Medulla oblongata (tissue), 1 donor: ENCODE measurements around the gene NBPF6.
"Not testable (repeated sequence)": the region's sequence is repeated elsewhere in the genome, so short reads cannot be mapped to it uniquely, and the experiment has no call there.

Experiments used
- DNase-seq: peaks from one replicate; pipeline ENCODE4 v3.0.0-alpha.2; 2015; ENCODE audit errors: extremely low spot score

NBPF6 gene, protein sequence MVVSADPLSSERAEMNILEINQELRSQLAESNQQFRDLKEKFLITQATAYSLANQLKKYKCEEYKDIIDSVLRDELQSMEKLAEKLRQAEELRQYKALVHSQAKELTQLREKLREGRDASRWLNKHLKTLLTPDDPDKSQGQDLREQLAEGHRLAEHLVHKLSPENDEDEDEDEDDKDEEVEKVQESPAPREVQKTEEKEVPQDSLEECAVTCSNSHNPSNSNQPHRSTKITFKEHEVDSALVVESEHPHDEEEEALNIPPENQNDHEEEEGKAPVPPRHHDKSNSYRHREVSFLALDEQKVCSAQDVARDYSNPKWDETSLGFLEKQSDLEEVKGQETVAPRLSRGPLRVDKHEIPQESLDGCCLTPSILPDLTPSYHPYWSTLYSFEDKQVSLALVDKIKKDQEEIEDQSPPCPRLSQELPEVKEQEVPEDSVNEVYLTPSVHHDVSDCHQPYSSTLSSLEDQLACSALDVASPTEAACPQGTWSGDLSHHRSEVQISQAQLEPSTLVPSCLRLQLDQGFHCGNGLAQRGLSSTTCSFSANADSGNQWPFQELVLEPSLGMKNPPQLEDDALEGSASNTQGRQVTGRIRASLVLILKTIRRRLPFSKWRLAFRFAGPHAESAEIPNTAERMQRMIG

DNA sequence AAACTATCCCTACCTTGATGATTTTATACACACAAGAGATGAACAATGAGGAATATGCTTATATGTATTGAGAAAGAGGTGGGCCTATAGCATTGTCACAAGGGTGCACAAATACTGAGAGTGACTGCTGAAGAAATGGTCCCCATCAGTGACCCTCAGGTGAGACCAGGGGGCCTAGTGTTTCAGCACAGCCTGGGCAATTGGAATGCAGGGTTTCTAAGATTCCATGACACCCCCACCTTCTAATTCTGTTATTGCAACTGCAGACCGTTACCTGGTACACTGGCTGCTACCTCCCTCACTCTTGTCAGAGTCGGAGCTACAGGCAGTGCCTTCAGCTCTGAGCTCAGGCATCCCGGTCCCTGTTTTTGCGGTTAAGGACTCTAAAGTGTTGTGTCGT lies at the start of gene NBPF6:
NBPF6 (plus strand) TSS at position 301 of the 400 bp plus-strand sequence. CDS start 259 bp downstream, outside the sequence.
- not testable (repeated sequence) for DNase-seq

DNA sequence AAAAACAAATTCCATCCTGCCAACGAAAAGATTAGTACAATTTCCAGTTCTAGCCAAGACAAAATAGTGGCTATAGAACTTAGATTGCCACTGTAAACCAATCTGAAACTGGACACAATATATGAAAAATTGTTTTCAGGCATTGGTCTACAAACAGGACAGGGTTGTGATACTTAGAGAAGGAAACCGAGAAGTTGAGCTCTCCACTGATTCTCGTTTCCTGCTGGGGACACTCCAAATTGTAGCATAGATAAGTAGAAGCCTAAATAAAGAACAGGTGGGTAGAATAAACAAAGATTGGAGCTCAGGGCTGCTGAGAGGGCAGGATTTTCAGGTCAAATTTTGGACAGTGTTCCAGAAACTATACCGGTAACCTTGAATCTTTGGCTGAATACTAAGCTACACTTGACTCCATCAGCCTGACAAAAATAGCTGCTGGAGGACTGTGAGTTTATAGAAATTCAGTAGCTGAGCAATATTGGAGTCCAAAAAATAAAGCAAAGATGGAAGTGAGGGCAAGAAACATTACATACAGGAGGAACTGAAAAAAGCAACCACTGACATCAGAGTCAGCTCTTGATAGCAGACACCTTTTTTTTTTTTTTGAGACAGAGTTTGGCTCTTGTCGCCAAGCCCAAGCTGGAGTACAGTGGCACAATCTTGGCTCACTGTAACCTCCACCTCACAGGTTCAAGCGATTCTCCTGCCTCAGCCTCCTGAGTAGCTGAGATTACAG lies 38.9 kb upstream of the NBPF6 start:
- not testable (repeated sequence) for DNase-seq

DNA sequence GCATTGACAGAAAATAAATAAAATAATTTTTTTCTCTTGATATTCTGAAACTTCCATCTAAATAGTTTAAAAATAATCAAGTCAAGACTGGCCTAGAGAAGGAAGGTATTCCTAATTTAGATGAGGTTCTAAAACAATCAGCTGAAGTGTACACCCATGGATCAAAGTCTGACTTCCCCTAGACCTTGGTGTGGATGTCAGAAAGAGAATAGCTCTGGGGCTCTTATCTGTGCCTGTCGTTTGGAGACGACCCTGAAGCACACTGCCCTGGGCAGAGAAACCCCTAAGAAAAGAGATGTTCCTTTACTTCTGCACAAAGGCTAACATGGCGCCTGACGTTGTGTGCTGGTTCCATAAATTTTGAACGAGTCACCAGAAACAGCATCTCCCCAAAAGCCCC lies 30.0 kb upstream of the NBPF6 start:
- DNase-seq: not testable (repeated sequence)

DNA sequence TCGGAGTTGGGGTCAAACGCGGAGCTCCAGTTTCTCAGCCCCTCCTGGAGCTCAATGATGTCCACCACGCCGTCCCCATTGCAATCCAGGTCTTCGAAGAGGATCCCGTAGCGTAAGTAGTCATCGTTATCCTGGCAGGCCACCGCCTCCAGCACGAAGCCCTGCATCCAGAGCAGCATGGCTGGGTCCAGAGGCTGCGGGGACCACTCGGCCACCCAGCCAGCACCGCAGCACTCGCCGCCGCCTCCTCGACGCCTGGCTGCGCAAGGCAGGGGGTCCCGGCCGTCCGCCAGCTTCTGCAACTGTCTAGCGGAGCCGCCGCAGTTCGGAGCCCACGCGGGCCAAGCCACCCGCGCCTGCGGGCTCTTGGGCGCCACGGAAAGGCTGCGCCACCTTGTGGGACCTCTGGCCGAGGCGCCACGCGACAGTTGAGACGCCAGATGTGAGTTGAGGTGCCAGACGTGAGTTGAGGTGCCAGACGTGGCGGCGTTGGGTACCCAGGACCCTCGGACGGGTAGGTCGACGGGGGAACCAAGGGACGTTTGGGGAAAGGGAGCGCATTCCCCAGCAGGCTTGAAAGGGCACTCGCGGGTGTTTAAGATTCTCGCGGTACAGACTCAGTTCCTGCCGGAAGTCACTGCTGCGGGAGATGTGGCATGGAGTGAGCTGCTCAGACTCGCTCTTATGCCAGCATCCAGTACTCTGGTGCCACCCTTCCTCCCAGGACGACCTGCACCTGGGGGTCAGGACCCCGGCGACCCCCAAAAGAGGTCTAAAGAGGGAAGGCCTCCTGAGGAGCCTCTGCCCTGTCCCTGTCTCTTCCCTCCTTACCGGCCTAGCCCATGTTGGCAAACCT lies 28.9 kb upstream of the NBPF6 start:
- not testable (repeated sequence) for DNase-seq

DNA sequence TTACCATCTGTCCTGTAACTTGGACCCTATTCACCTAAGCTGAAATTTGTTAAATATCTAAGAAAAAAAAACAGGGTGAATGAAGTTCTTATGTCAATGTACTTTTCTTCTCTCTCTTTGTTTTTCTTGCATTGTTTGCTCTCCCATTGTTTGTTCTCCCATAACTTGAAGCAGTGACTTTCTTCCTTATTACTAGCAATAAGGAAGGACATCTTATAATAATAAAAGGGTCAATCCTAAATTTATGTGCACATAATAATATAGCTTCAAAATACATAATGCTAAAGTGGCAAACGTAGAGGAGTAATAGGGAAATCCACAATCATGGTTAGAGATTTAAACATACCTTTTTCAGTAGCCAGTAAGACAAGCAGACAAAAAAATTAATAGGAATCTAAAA lies 23.3 kb upstream of the NBPF6 start:
- not testable (repeated sequence) for DNase-seq

DNA sequence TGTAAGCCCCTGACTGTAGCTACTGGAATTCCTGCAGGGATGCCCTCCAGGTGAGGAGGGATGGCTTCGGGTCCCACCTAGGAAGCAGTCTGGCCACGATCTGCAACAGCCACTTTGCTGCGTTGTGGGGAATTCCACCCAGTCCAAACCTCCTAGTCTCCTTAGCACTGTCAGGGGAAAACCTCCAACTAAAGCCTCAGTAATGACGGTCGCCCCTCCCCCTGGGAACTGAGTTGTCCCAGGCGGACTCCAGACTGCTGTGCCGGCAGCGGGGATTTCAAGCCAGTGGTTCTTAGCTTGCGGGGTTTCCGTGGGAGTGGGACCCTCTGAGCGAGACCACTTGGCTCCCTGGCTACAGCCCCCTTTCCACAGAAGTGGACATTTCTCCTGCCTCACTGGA lies 18.1 kb upstream of the NBPF6 start:
- DNase-seq: not testable (repeated sequence)

DNA sequence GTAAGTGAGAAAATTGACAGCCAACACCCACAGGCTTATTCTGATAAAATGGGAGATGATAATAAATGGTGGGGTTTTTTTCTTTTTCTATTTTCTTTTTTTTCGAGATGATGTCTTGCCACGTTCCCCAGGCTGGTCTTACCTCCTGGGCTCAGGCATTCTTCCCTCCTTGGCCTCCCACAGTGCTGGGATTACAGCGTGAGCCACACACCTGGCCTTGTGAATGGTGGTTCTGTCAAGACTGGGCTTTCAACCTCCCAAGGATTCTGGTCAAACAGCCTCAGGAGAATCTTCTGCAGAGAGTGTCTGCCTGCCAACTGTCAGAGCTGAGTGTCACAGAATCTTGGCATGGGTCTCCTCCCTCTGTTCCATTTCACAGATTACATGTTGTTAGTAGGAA lies 16.7 kb upstream of the NBPF6 start:
- not testable (repeated sequence) for DNase-seq

DNA sequence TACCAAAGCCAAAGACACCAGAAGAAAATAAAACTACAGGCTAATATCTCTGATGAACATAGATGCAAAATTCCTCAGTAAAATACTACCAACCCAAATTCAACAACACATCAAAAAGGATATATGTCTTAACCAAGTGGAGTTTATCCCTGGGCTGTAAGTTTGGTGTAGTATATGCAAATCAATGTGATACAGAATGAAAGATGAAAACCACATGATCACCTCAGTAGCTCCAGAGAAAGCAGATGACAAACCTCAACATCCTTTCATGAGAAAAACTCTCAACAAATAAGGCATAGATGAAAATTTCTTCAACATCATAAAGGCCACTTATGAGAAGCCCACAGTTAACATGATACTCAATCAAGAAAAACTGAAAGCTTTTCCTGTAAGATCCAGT lies 11.6 kb upstream of the NBPF6 start:
- DNase-seq: not testable (repeated sequence)

DNA sequence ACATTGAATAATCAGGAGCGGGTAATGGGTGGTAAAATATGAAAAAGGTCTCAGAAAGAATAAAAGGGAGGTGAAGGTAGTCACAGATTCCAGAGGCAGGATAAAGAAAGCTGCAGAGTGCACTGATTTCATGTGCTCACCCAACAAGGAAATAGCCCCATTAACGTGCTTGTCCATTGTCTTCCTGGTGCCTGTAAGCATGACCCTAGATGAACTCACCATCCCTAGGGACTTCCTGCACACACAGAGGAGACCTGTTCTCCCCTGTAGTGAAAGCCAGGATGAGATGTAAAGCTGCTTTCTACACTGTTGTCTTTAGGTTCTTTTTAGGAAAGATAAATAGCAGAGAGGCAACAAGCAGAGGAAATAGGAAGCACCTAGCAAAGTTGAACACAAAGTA lies 4.4 kb downstream of the NBPF6 start:
- DNase-seq: not testable (repeated sequence)

DNA sequence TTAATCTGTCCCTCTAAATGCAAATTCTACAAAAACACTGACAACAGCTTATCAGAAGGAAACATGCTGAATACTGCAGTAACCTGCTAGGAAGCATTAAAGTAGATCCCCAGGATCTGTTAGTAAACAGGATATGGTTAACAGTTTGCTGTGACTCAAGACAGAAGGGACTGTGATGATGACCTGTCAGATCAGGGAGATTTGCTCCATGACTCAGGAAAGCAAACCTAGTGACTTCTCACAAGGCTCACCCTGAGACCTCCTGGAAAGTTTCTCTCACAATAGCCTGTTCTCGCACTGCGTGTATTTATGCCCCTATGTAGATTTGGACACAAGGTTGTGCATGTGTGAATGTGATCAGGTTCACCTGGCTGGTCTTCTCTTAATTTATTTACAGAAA lies 8.5 kb downstream of the NBPF6 start:
- DNase-seq: not testable (repeated sequence)

DNA sequence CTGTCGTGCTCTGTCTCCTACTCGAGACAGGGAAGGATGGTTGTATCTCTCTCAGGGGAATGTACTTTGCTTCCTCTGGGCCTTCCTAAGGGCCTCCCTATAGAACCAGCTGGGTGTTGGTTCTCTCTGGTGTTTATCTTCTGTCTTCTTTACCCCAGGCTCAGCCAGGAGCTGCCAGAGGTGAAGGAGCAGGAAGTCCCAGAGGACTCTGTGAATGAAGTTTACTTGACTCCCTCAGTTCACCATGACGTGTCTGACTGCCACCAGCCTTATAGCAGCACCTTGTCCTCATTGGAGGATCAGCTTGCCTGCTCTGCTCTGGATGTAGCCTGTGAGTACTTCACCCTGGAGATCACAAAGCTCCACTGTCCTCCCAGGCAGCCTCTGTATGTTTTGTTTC lies 11.6 kb downstream of the NBPF6 start:
- not testable (repeated sequence) for DNase-seq

DNA sequence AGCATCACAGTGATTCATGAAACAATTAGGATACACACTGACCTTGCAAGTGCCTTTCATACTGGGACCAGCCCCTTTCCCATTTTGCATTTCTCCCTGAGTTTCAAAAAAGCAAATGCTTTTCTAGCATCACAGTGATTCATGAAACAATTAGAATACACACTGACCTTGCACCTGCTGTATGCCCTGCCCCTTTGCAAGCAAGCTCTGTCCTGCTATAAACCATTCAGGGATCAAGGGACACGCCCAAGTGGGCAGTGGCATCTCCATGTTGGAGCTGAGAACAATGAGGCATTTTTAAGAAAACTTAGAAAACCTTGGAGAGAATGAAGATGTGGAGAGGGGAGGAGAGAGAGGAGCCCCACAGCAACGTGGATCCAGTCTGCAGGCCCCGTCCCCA lies 13.8 kb downstream of the NBPF6 start:
- not testable (repeated sequence) for DNase-seq

DNA sequence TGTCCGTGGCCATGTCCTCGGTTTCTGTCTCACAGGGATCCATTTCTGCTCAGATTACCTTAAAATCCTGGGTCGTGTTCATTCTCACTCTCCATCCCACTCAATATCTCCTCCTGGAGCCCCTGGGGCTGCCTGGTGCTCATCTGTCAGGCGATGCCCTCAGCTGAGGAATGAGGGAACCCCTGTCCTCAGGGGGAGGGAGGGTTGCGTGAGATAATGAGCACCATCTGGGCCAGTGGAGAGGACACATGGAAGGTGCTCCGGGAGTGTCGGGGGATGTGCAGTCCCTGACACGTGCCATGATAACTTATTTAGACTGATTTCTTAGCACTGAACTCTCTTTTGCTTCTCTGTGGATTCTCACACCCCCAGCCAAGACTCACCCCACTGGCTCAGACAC lies 16.0 kb downstream of the NBPF6 start:
- not testable (repeated sequence) for DNase-seq

DNA sequence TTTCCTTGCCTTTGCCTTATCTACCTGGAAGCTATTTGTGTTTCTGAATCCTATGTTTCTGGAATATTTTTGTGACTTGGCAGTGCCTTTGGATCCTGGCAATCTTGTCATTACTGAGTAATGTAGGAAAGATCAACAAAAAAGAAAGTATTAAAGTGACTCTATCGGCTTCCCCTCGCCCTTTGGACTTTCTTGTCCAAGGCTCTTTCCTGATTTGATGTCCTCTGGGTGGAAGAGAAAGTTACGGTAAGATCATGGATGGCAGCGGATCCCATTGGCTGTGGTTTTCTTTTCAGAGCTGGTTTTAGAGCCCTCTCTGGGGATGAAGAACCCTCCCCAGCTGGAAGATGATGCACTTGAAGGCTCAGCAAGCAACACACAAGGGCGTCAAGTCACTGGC lies 17.0 kb downstream of the NBPF6 start:
- DNase-seq: not testable (repeated sequence)

DNA sequence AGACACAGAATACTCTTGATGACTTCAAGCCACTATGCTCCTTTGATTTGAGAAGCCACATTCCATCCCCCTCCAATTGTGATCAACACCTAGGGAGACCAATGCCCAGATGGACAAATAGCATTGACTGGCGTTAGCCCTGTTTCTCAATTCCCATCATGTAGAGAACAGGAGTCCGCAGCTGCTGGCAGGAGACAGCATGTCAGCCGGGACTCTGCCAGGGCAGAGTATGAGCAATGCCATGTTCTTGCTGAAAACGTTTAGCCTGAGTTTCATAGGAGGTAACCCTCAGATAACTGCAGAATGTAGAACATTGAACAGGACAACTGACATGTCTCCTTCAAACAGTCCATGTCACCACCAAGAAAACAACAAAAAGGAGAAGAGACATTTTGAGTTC lies 20.6 kb downstream of the NBPF6 start:
- not testable (repeated sequence) for DNase-seq

DNA sequence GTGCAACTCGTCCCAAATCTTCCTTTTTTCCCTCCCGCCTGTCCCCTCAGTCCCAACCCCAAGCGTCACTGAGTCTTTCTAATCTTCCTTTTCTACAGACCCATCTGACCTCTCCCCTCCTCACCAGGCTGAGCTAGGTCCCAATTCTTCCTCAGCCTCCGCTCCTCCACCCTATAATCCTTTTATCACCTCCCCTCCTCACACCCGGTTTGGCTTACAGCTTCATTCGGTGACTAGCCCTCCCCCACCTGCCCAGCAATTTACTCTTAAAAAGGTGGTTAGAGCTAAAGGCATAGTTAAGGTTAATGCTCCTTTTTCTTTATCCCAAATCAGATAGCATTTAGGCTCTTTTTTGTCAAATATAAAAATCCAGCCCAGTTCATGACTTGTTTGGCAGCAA lies 24.4 kb downstream of the NBPF6 start:
- not testable (repeated sequence) for DNase-seq

DNA sequence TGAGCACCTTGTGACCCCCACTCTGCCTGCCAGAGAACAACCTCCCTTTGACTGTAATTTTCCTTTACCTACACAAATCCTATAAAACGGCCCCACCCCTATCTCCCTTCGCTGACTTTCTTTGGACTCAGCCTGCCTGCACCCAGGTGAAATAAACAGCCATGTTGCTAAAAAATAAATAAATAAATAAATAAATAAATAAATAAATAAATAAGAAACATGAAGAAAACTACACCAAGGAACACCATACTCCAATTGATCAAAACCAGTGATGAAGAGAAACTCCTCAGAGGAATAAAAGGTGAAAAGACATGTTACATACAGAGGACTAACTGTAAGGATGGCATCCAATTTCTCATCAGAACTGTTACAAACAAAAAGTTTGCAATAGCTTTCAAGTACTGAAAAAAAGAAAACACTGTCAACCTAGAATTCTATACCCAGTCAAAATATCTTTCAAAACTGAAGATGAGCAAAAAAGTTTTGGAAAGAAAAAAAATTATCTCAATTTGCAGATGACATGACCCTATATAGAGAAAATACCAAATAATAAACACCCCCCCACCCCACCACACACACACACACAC lies 28.4 kb downstream of the NBPF6 start:
- no peak for DNase-seq

DNA sequence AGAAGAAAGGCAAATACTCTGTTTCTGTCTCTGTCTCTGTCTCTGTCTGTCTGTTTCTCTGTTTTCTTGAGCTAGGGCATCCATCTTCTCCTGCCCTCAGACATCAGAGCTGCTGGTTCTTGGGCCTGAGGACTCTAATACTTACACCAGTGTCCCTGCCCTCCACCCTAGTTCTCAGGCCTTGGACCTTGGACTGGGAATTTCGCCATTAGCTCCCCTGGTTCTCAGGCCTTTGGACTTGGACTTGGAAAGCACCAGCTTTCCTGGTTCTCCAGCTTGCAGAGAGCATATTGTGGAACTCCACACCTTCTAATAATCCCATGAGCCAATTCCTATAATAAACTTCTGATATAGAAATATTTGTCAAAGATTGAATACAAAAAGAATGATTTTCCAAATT lies 32.6 kb downstream of the NBPF6 start:
- DNase-seq: no peak

DNA sequence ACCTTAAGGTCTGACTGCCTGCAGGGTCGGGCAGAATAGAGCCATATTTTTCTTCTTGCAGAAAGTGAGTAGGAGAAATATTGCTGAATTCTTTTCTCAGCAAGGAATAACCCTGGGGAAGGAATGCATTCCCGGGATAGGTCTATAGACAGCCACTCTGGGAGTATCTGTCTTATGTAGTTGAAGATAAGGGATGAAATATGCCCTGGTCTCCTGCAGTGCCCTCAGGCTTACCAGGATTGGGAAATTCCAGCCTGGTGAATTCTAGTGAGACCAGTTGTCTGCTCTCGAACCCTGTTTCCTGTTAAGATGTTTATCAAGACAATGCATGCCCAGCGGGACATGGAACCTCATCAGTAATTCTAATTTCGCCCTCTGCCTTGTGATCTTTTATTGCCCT lies 35.8 kb downstream of the NBPF6 start:
- not testable (repeated sequence) for DNase-seq

DNA sequence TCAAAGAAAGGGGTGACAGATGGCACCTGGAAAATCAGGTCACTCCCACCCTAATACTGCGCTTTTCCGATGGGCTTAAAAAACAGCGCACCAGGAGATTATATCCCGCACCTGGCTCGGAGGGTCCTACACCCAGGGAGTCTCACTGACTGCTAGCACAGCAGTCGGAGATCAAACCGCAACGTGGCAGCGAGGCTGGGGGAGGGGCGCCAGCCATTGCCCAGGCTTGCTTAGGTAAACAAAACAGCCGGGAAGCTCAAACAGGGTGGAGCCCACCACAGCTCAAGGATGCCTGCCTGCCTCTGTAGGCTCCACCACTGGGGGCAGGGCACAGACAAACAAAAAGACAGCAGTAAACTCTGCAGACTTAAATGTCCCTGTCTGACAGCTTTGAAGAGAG lies 36.6 kb downstream of the NBPF6 start:
- not testable (repeated sequence) for DNase-seq

DNA sequence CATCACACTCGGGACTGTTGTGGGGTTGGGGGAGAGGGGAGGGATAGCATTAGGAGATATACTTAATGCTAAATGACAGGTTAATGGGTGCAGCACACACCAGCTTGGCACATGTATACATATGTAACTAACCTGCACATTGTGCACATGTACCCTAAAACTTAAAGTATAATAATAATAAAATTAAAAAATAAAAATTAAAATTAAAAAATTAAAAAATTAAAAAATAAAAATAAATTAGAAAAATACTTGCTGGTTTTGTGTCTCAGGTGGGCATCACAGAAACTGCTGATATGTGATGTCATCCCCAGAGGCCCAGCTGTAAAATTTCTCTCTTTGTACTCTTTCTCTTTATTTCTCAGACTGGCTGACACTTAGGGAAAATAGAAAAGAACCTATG lies 44.9 kb downstream of the NBPF6 start:
- DNase-seq: not testable (repeated sequence)
